ENCODE measurements around the gene P2RX2.
A peak's percentile ranks its signal among the peaks of the same experiment; 100 is the strongest.

P2RX2 gene

GRCh38 chr12:132605892-132606291 lies 12.7 kb upstream of the P2RX2 start:
- no peak overlapping the region for H3K27ac Mint-ChIP-seq
- peaks cover 5% of the 10 kb centered on the region for H3K4me1 Mint-ChIP-seq
- H3K4me3 Mint-ChIP-seq, result no peak overlapping the region
- H3K27me3 Mint-ChIP-seq, result peaks cover 32% of the 10 kb centered on the region
- no peaks in the 10 kb centered on the region for H3K36me3 Mint-ChIP-seq
- no peaks in the 10 kb centered on the region for H3K9me3 Mint-ChIP-seq

GRCh38 chr12:132606466-132606865 lies 12.1 kb upstream of the P2RX2 start:
- H3K27ac Mint-ChIP-seq, result no peak overlapping the region
- H3K4me3 Mint-ChIP-seq, result no peak overlapping the region
- peaks cover 31% of the 10 kb centered on the region for H3K27me3 Mint-ChIP-seq

GRCh38 chr12:132606927-132607326 lies 11.6 kb upstream of the P2RX2 start:
- Mint-ChIP-seq H3K9me3 (no peaks in the 10 kb centered on the region), H3K27me3 (peaks cover 30% of the 10 kb centered on the region), H3K36me3 (no peaks in the 10 kb centered on the region), H3K27ac (no peak overlapping the region), H3K4me1 (peaks cover 5% of the 10 kb centered on the region), H3K4me3 (no peak overlapping the region)

More at GRCh38 chr12:132606466-132606865, 12.1 kb upstream of the P2RX2 start:
- no peaks in the 10 kb centered on the region for H3K36me3 Mint-ChIP-seq
- H3K4me1 Mint-ChIP-seq, result peaks cover 5% of the 10 kb centered on the region
- H3K9me3 Mint-ChIP-seq, result no peaks in the 10 kb centered on the region

- peaks cover 23% of the 10 kb centered on the region for H3K27me3 Mint-ChIP-seq
- H3K9me3 Mint-ChIP-seq, result no peaks in the 10 kb centered on the region
- no peak overlapping the region for H3K4me3 Mint-ChIP-seq
- H3K4me1 Mint-ChIP-seq, result peaks cover 5% of the 10 kb centered on the region
- H3K36me3 Mint-ChIP-seq, result no peaks in the 10 kb centered on the region
- no peak overlapping the region for H3K27ac Mint-ChIP-seq
Observed at GRCh38 chr12:132608231-132609171, 10.1 kb upstream of the P2RX2 start.

GRCh38 chr12:132610051-132610759 lies 8.4 kb upstream of the P2RX2 start, which contains the start of gene LRCOL1:
TSS of gene LRCOL1 (minus strand) at chr12:132610582. CDS start at chr12:132606251, 4,331 bp downstream.
- Mint-ChIP-seq H3K4me3 (peak within 1 kb of the TSS; percentile 67), H3K36me3 (no peaks in the 10 kb centered on the region), H3K27ac (no peak within 1 kb of the TSS), H3K4me1 (peaks cover 11% of the 10 kb centered on the region), H3K9me3 (no peaks in the 10 kb centered on the region), H3K27me3 (peaks cover 23% of the 10 kb centered on the region)

- no peaks in the 10 kb centered on the region for H3K9me3 Mint-ChIP-seq
- H3K4me3 Mint-ChIP-seq, result peak overlapping the region; percentile 67
- H3K36me3 Mint-ChIP-seq, result no peaks in the 10 kb centered on the region
- H3K27ac Mint-ChIP-seq, result no peak overlapping the region
- H3K27me3 Mint-ChIP-seq, result peaks cover 27% of the 10 kb centered on the region
- peaks cover 11% of the 10 kb centered on the region for H3K4me1 Mint-ChIP-seq
Observed at GRCh38 chr12:132610866-132611602, 7.5 kb upstream of the P2RX2 start.

GRCh38 chr12:132611620-132612019 lies 7.0 kb upstream of the P2RX2 start:
- no peak overlapping the region for H3K27ac Mint-ChIP-seq
- peaks cover 11% of the 10 kb centered on the region for H3K4me1 Mint-ChIP-seq
- peaks cover 24% of the 10 kb centered on the region for H3K27me3 Mint-ChIP-seq

GRCh38 chr12:132614029-132614428 lies 4.5 kb upstream of the P2RX2 start:
- peaks cover 19% of the 10 kb centered on the region for H3K4me1 Mint-ChIP-seq
- peaks cover 29% of the 10 kb centered on the region for H3K27me3 Mint-ChIP-seq
- H3K4me3 Mint-ChIP-seq, result no peak overlapping the region
- H3K36me3 Mint-ChIP-seq, result peaks cover 3% of the 10 kb centered on the region
- H3K9me3 Mint-ChIP-seq, result no peaks in the 10 kb centered on the region
- no peak overlapping the region for H3K27ac Mint-ChIP-seq

More at GRCh38 chr12:132611620-132612019, 7.0 kb upstream of the P2RX2 start:
- H3K36me3 Mint-ChIP-seq, result no peaks in the 10 kb centered on the region
- no peaks in the 10 kb centered on the region for H3K9me3 Mint-ChIP-seq
- H3K4me3 Mint-ChIP-seq, result no peak overlapping the region

GRCh38 chr12:132614861-132615578 lies 3.6 kb upstream of the P2RX2 start:
- H3K9me3 Mint-ChIP-seq, result no peaks in the 10 kb centered on the region
- H3K4me1 Mint-ChIP-seq, result peaks cover 19% of the 10 kb centered on the region
- no peak overlapping the region for H3K27ac Mint-ChIP-seq
- H3K36me3 Mint-ChIP-seq, result peaks cover 3% of the 10 kb centered on the region
- H3K27me3 Mint-ChIP-seq, result peaks cover 28% of the 10 kb centered on the region
- H3K4me3 Mint-ChIP-seq, result peak overlapping the region; percentile 30

- no peak overlapping the region for H3K4me3 Mint-ChIP-seq
- peaks cover 3% of the 10 kb centered on the region for H3K36me3 Mint-ChIP-seq
- peak overlapping the region; percentile 59 for H3K27ac Mint-ChIP-seq
- H3K9me3 Mint-ChIP-seq, result no peaks in the 10 kb centered on the region
- peaks cover 14% of the 10 kb centered on the region for H3K4me1 Mint-ChIP-seq
- peaks cover 25% of the 10 kb centered on the region for H3K27me3 Mint-ChIP-seq
Observed at GRCh38 chr12:132615579-132616038, 3.0 kb upstream of the P2RX2 start.

GRCh38 chr12:132617135-132617701 lies 1.4 kb upstream of the P2RX2 start:
- H3K4me3 Mint-ChIP-seq, result peak overlapping the region; percentile 75

GRCh38 chr12:132617822-132618682 lies 524 bp upstream of the P2RX2 start:
- Mint-ChIP-seq H3K27me3 (peaks cover 21% of the 10 kb centered on the region), H3K27ac (peak overlapping the region; percentile 84), H3K4me3 (peak overlapping the region; percentile 75), H3K36me3 (peaks cover 3% of the 10 kb centered on the region), H3K9me3 (no peaks in the 10 kb centered on the region), H3K4me1 (peaks cover 14% of the 10 kb centered on the region)

More at GRCh38 chr12:132617135-132617701, 1.4 kb upstream of the P2RX2 start:
- Mint-ChIP-seq H3K36me3 (peaks cover 3% of the 10 kb centered on the region), H3K27ac (no peak overlapping the region), H3K27me3 (peaks cover 21% of the 10 kb centered on the region), H3K4me1 (peaks cover 14% of the 10 kb centered on the region), H3K9me3 (no peaks in the 10 kb centered on the region)

- Mint-ChIP-seq H3K4me1 (peaks cover 14% of the 10 kb centered on the region), H3K27me3 (peaks cover 21% of the 10 kb centered on the region), H3K27ac (no peak overlapping the region), H3K9me3 (no peaks in the 10 kb centered on the region), H3K4me3 (no peak overlapping the region), H3K36me3 (peaks cover 3% of the 10 kb centered on the region)
Observed at GRCh38 chr12:132619071-132619385, 452 bp downstream of the P2RX2 start.

All from activated naive CD4-positive, alpha-beta T cell treated with anti-CD3 and anti-CD28 coated beads, Interleukin-2, amount 50 U/mL, for 24 hours (primary cell).